ENCODE data around the gene HIRA.
"Not testable (repeated sequence)": the region's sequence is repeated elsewhere in the genome, so short reads cannot be mapped to it uniquely, and the experiment has no call there.

HIRA gene

DNA sequence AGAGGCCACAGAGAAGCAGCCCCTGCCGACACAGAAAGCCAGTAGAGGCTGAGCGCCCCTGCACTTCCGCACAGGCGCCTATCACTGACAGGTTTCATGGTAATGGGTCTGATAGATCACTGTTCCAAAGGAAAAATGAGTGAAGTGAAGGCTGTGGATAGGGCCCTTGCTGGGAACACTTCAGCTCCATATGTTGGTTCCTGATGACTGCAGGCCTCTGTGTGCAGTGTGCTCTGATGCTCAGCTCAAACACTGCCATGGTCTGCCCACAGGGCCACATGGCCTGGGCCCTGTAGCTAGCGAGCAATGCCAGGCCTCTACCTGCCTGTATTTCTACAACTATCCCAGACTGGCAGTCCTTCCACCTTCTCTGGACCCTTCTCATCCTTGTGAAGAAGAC is 77.3 kb downstream of the HIRA start:
- no peak for DNase-seq

DNA sequence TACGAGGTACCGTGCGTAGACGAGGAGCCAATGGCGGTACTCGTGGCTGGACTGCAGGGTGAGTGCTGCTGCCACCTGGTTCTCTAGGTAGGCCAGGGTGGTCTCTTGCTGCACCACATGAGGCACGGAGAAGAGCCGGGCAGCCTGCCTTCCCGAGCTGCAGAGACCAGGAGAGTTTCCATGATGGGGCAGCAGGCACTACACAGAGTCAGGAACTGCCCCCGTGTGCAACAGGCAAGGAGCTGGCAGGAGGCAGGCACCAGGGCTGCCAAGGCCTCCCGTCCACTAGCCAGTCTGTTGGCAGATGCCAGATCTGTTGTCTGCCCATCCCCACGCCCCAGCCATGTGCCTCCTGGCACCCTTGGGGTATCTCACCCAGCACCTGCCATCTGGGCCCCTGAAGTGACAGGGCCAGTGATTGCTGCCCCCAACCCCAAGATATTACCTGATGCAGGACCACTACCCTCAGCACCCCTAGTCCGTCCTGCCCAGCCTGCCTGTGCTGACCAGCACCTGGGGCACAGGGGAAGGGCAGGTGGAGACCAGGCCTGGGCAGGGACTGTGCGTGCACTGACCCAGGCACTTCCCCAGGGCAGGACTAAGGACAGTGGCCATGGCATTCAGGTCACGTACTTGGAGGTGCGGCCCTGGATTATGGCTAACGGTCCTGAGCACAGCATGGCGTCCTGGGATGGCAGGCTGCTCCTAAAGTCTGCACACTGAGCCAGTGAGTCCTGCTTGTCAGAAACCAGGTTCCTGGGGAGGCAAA is 78.0 kb downstream of the HIRA start:
- no peak for DNase-seq

DNA sequence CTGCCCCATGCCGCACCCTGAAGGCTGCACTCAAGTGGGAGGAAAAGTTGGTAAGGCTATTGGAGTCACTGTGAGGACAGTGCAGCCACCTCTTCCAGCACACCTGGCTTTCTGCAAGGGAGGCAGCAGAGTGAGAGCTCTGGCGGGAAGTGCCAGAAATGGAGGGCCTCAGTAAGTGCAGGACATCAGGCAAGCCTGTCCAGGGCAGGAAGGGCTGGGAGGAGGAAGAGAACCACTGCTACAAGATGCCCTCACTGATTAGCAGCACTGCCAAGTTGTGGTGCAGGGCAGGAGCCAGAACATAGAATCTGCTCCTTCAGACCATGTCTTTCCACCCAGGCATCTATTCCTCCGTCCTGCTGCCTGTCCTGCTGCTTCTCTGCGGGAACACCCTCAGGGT is 78.8 kb downstream of the HIRA start:
- no peak for DNase-seq

DNA sequence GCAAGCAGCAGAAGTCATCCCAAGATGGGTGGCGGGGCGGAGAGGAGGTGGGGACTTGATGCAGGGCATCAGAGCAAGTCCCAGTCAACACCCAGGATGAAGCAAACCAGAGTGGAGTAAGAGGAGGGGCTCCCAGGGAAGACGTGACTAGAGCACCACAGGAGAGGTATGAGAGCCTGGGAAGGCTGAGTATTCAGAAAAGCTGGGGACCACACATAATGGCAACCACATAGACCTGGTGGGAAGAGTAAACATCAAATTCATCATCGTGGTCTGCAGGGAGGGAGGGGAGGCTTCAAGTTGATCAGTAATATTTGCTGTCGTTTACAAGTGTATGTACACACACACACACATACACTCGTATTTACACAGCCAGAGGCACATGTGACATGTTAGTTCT is 79.3 kb downstream of the HIRA start:
- no peak for DNase-seq

DNA sequence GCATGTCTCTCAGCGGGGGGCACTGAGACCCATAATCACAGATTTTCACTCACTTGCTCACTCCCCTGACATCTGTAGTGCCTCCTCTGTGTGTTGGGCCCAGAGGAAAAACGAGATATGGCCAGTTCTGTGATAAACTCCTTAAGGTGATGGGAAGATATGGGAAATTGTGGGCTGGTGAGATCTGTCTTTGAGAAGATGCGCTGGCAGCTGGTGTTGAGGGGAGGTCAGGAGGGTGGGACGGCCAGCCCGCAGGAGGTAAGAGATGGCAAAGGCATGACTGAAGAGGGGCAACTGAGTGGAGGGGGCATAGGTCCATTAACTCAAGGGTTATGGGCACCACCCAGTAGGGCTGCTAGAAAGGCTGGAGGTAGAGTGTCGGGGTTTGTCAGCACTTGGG is 79.9 kb downstream of the HIRA start:
- no peak for DNase-seq

DNA sequence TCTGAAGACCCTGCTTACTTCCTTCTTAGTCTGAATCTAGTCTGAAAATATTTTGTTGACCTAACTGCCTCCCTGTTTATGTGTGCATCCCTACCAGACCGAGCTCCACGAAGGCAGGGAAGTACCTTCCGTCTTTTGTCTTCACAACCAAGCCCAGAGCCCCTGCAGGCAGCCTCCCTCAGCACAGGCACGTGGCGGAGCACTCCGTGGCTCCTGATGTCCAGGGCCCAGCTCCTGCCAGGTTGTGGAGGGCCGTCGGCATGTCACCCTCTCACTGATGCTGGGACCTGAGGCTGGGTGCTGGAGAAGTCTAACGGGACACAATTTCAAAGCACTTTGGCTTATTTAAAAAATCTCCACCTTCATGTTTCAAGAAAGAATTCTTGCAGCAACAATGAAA is 80.6 kb downstream of the HIRA start:
- no peak for DNase-seq

DNA sequence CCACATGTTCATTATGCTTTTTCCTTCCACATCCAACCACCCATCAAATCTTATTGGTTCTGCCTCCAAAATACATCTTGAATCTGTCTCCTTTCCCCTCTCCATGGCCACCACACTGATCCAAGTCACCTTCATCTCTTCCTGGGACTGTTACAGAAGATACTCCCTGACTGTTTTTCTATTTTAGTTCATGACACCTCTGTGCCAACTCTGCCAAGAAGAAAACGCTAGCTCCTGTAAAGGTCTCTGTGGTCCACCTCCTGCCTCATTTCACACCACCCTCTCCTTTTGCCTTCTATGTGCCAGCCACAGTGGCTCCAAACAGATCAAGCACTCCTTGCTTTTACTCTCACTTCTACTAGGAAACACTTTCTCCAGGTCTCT is 81.1 kb downstream of the HIRA start:
- no peak for DNase-seq

DNA sequence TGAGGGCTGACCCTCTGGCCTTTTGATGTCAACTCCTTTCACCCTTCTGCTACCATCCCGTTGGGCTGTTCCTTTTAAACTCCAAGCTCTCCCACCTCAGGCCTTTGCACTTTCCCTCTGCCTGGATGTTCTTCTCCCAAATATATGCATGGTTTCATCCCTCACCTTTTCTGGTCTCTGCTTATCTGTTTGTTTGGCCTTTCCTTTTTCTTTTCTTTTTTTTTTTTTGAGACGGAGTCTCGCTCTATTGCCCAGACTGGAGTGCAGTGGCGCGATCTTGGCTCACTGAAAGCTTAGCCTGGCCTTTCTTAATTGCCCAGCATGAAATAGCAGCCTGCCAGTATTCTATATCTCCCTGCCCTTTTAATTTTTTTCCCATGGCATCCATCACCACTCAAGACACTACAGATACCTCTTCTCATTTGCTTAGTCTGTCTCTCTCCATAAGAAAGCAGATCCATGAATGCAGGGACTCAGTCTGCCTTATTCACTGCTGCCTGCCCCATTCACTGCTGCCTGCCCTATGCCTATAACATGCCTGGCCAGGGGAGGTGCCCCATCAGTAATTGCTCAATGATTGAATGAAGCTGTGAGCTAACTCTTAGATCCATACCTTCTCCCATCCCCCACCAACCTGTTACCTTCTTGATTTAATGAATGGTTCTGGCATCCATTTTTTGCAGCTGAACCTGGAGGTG is 81.6 kb downstream of the HIRA start:
- DNase-seq = no peak

DNA sequence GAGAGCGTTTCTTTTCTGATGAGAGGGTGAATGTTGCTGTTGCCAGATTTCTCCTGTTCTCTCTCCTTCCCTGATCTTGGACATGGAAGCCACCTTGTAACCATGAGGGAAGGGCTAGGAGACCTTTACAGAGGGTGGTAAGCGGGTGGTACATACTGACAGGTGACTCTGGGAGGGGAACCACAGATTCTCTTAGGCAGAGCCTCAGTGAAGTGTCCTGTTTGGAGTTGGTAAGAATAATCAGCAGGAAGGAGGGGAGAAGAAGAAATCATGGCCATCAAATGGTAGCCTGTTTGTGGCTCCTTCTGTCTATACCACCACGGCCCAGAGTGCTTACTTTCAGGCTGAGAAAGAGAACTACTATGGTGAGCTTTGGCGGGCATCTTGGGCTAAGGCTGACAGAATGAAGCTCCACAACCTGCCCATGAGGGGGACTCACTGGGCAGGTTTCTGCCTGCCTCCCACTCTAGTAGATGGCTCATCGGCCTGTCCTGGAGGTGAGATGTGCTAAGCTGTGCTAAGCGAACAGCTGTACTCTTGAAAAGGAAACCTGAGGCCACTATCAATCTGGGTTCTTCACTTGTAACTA is 84.8 kb downstream of the HIRA start:
- no peak for DNase-seq

DNA sequence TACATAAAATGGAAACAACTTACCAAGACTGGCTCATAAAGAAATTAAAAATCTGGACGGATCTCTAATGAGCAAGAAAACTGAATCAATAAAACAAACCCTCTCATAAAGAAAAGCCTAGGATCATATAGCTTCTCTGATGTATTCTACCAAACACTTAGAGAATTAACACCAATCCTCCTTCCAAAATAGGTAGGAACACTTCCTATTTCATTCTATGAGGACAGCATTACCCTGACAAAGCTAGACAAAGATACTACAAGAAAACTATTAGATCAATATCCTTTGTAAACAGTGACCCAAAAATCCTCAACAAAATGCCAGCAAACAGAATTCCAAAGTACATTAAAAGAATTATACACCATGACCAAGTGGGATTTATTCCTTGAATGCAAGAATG is 87.1 kb downstream of the HIRA start:
- DNase-seq = no peak

DNA sequence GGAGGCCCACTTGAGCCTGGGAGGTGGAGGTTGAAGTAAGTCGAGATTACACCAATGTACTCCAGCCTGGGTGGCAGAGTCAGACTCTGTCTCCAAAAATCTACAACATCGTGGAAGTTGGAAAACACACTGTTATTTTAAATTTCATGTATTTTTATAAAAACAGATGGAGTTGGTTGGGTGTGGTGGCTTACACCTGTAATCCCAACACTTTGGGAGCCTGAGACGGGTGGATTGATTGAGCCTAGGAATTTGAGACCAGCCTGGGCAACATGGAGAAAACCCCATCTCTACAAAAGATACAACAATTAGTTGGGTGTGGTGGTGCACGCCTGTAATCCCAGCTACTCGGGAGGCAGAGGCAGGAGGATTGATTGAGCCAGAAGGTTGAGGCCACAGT is 88.1 kb downstream of the HIRA start:
- no peak for DNase-seq

DNA sequence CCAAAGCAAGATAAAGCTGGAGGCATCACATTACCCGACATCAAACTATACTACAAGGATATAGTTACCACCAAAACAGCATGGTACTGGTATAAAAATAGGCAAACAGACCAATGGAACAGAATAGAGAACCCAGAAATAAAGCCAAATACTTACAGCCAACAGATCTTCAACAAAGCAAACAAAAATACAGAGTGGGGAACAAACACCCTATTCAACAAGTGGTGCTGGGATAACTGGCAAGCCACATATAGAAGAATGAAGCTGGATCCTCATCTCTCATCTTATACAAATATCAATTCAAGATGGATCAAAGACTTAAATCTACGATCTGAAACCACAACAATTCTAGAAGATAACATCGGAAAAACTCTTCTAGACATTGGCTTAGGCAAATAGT is 90.0 kb downstream of the HIRA start:
- no peak for DNase-seq

DNA sequence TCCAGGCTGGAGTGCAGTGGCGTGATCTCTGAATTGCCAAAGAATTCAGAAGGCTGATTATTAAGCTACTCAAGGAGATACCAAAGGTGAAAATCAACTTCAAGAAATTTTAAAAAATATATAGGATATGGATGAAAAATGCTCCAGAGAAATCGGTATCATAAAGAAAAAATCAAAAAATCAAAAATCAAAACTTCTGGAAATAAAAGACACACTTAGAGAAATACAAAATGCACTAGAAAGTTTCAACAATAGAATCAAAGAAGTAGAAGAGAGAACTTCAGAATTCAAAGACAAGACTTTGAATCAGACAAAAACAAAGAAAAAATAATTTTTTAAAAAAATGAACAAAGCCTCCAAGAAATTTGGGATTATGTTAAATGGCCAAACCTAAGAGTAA is 94.4 kb downstream of the HIRA start:
- no peak for DNase-seq

DNA sequence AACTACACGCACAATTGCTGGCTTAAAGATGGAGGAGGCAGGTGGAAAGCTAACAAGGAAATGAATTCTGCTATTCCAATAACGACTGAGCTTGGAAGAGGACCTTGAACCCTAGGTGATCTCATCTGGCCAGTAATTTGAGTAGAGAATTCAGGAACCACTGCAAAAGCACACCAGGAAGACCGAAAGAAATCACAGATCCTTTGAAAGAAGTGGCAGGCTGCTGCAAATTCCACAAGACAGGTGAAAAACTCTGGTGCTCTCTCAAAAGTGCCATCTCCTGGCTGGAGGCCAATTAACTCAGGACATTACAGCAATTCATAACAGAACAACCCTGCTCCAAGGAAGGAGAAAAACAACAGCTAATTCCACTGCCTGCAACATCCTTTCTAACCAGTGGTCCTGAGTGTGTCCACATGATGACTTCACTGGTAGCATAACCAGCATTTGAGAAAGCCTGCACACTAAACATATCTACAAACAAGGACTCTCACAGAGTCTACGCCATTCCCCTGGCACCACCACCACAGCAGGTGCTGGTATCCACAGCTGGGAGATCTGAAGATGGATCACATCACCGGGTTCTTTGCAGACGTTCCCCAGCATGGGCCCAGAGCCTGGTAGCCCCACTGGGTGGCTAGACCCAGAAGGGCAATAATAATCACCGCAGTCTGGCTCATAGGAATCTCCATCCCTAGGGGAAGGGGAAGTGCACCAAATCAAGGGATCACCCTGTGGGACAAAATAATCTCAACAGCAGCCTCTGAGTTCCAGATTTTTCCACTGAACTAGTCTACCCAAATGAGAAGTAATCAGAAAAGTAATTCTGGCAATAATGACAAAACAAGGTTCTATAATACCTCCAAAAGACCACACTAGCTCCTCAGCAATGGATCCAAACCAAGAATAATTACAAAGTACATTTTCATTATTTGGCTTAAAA is 95.1 kb downstream of the HIRA start:
- DNase-seq = no peak

DNA sequence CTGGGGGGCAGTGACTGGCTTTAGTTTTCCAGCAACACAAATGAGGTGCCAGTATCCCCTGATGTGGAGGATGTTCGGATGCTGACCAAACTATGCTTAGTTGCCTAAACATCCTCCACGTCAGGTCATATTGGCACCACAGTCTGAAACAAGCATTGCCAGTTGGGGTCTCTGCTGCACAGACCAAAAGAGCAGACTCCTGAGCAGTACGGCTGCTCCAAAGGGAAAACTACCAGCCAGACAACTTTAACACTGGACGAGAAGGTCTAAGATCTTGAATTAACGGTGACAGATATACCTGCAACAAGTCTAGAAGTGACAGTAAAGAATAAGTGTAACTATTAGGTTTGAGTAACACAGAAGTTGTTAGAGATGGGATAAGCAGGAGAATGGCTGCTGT is 99.6 kb downstream of the HIRA start:
- no peak for DNase-seq

DNA sequence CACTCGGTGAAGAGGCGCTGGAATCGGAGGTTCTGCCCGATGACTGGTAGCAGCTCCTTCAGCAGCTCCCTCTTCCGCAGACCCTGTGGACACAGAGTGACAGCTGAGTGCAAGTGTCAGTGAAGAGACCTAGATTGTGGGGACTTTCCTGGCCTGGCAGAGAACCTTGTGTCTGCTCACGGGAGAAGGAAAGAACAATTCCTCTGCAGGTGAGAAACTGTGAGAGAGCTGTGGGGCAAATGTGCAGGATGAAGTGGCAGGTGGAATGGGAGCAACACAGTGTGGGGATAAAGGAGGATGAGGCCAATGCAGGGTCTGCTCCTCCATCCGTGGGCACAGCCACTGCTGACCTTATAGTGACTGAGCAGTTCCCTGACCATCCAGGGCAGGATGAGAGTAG is 100.1 kb downstream of the HIRA start:
- DNase-seq = no peak

DNA sequence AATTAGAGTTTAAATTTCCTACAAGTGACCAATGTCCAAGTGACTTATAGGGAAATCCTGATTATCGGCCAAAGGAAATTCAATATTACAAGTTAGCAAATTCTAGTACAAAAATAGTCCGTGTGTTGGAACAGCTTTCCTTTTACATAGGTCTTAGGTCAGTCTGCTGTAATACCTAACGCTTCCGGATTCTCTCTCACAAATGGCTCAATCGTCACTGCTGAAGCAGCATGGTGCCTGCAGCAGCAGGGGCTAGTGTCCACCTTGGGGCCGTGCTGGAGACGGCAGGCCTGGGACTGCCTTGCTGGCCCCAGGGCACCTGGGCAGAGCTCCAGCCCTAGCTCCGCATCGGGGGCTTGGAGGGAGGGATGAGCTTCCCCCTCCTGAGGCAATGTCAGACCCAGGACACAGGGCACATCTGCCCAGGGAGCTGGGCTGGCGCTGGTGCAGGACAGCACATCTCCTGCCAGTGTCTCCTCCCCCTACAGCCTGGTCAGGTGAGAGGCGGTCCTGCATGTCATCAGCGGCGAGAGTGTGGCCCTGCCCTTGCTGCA is 100.6 kb downstream of the HIRA start:
- no peak for DNase-seq

DNA sequence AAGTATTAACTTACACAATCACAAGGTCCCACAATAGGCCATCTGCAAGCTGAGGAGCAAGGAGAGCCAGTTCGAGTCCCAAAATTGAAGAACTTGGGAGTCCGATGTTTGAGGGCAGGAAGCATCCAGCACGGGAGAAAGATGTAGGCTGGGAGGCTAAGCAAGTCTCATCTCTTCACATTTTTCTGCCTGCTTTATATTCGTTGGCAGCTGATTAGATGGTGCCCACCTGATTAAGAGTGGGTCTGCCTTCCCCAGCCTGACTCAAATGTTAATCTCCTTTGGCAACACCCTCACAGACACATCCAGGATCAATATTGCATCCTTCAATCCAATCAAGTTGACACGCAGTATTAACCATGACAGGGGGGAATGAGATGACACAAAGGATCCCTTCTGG is 101.3 kb downstream of the HIRA start:
- DNase-seq = not testable (repeated sequence)

DNA sequence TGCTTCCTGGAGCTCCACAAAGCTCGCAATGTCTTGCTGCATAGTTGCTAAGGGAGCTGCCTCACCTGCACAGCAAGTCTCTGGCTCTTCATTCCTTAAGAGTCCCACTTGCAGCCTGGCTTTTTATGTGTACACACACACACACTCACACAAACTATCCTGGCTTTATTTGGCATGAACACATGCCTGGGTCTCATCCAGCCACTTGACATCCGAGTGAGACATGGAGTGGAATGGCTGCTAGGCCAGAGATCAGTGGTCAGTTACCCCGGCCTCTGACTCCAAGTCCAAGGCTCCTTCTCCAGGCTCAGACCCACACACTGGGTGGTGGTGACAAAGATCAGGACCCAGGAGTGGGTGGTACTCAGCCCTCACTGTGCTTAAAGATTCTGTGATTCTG is 102.1 kb downstream of the HIRA start:
- no peak for DNase-seq

DNA sequence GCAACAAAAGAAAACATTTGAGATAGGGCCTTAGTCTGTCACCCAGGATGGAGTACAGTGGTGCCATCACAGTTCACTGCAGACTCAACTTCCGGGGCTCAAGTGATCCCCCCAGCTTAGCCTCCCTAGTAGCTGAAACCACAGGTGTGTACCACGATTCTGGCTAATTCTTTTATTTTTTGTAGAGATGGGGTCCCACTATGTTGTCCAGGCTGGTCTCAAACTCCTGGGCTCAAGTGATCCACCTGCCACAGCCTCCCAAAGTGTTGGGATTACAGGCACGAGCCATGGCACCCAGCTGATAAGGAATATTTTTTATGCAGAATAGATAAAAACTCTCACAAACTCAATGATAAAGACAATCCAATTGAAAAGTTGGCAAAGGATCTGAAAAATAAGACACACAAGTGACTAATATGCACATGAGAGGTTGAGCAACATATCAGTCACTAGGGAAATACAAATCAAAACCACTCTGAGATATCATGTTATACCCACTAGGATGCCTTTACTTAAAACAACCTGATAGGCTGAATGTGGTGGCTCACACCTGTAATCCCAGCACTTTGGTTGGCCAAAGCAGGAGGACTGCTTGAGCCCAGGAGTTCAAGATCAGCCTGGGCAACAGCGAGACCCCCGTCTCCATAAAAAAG is 106.1 kb downstream of the HIRA start:
- no peak for DNase-seq

DNA sequence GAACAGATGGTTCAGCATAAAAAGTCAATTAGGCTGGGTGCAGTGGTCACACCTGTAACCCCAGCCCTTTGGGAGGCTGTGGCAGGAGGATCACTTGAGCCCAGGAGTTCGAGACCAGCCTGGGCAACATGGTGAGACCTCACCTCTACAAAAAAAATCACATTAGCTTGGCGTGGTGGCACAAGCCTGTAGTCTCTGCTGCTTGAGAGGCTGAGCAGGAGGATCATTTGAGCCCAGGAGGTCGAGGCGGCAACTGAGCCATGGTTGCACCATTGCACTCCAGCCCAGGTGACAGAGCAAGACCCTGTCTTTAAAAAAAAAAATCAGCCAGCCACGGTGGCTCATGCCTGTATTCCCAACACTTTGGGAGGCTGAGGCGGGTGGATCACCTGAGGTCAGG is 108.1 kb downstream of the HIRA start:
- DNase-seq = not testable (repeated sequence)

DNA sequence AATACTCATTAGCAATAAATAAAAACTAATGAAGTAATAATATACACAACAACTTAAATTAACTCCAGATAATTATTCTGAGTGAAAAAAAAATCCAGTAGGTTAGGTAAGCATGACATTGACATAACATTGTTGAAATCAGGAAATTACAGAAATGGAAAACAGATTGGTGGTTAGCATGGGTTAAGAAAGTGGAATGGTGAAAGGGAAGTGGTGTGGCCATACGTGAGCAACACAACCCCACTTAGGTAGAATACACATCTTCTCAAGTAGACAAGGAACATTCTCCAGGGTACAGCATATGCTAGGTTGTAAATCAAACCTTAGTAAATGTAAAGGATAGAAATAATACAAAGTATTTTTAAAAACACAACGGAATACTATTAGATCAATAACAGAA is 109.8 kb downstream of the HIRA start:
- no peak for DNase-seq
